ENCODE results near the gene AHNAK2. TPM values are rescaled to one million over a fixed set of nuclear protein-coding genes. Genes with fewer than 3 reads are reported as not detected.
A peak's percentile ranks its signal among the peaks of the same experiment; 100 is the strongest.

Gene AHNAK2
- total and polyA plus RNA-seq, 4 experiments from 2014 or later = 0.06 to 0.15 TPM; not detected in 2

GRCh38 chr14:104887623-104888488 is 90.3 kb downstream of the AHNAK2 start:
- Mint-ChIP-seq H3K9me3 (no peaks in the 10 kb centered on the region), H3K4me1 (no peaks in the 10 kb centered on the region), H3K4me3 (no peak overlapping the region), H3K27me3 (no peaks in the 10 kb centered on the region), H3K27ac (no peak overlapping the region), H3K36me3 (no peaks in the 10 kb centered on the region)
- peak in 1 of 5 donors; percentile 40 for DNase-seq
- Histone ChIP-seq H3K27me3 (ENCODE audit: insufficient read depth, low read length) (no peaks in the 10 kb centered on the region), H3K27ac (ENCODE audit: low read depth, low read length) (no peak overlapping the region), H3K9me3 (ENCODE audit: control insufficient read depth in 1 of 2, low read length in 2 of 2) (no peaks in the 10 kb centered on the region), H3K36me3 (ENCODE audit: insufficient read depth, low read length) (no peaks in the 10 kb centered on the region), H3K4me1 (ENCODE audit: insufficient read depth, low read length) (no peaks in the 10 kb centered on the region), H3K4me3 (ENCODE audit: low read length in 2 of 2) (no peak overlapping the region)
- ChIA-PET POLR2A (ENCODE audit: partially characterized antibody) (no interaction called here), CTCF (ENCODE audit: partially characterized antibody) (no interaction called here)
- intact Hi-C loops (cut with micrococcal nuclease) = no loop called here

Other genes with a start within 250 kb of the AHNAK2 start
- gene SIVA1, start 225.2 kb downstream of the AHNAK2 start, total RNA-seq = 10 to 100 TPM; 69.3 to 80.2 TPM
- gene SIVA1, start 225.2 kb downstream of the AHNAK2 start, polyA plus RNA-seq = 100 to 1,000 TPM; 208 to 266 TPM
- 10 to 100 TPM; 88.7 to 90.5 TPM for gene AKT1, start 182.6 kb downstream of the AHNAK2 start, total RNA-seq
- 10 to 100 TPM in 1 of 2 donors, 1 to 10 TPM in 1; 5.3 to 23.5 TPM for gene AKT1, start 182.6 kb downstream of the AHNAK2 start, polyA plus RNA-seq
- gene ZBTB42, start 177.3 kb downstream of the AHNAK2 start, total RNA-seq = 10 to 100 TPM; 11.6 to 12.3 TPM
- gene ZBTB42, start 177.3 kb downstream of the AHNAK2 start, polyA plus RNA-seq = 1 to 10 TPM; 2.0 to 2.1 TPM
- gene CEP170B, start 113.1 kb downstream of the AHNAK2 start, total RNA-seq = 1 to 10 TPM; 3.0 to 3.8 TPM
- gene CEP170B, start 113.1 kb downstream of the AHNAK2 start, polyA plus RNA-seq = under 1 TPM in 1 of 2 donors, not detected in 1; 0.16 TPM
- not detected for gene PLD4, start 53.5 kb downstream of the AHNAK2 start, total RNA-seq
- under 1 TPM in 1 of 2 donors, not detected in 1; 0.68 TPM for gene PLD4, start 53.5 kb downstream of the AHNAK2 start, polyA plus RNA-seq
- 1 to 10 TPM; 1.3 to 1.6 TPM for gene CLBA1, start 7.4 kb upstream of the AHNAK2 start, total RNA-seq
- 1 to 10 TPM; 1.2 to 1.3 TPM for gene CLBA1, start 7.4 kb upstream of the AHNAK2 start, polyA plus RNA-seq
- gene CDCA4, start 42.7 kb upstream of the AHNAK2 start, total RNA-seq = 10 to 100 TPM; 17.1 to 19.0 TPM
- 10 to 100 TPM; 18.7 to 20.9 TPM for gene CDCA4, start 42.7 kb upstream of the AHNAK2 start, polyA plus RNA-seq
- 10 to 100 TPM; 47.3 to 49.2 TPM for gene GPR132, start 87.1 kb upstream of the AHNAK2 start, total RNA-seq
- 10 to 100 TPM in 1 of 2 donors, 1 to 10 TPM in 1; 4.9 to 40.0 TPM for gene GPR132, start 87.1 kb upstream of the AHNAK2 start, polyA plus RNA-seq
- gene JAG2, start 190.4 kb upstream of the AHNAK2 start, total RNA-seq = under 1 TPM; 0.29 to 0.80 TPM
- gene JAG2, start 190.4 kb upstream of the AHNAK2 start, polyA plus RNA-seq = not detected
- 10 to 100 TPM; 17.4 to 18.0 TPM for gene NUDT14, start 202.9 kb upstream of the AHNAK2 start, total RNA-seq
- gene NUDT14, start 202.9 kb upstream of the AHNAK2 start, polyA plus RNA-seq = 10 to 100 TPM; 10.5 to 20.2 TPM